SKM-1 (cell line): Measurements from ENCODE around the gene COL8A1.

Experiments used
- DNase-seq: peaks from one replicate; lab custom pipeline; 2025; ENCODE audit not compliant: unreplicated experiment; lab: John Stamatoyannopoulos, UW

COL8A1 gene

GRCh38 chr3:99757966-99758365 lies 119.6 kb downstream of the COL8A1 start:
- no peak for DNase-seq

GRCh38 chr3:99758502-99759177 lies 120.2 kb downstream of the COL8A1 start:
- DNase-seq = no peak

GRCh38 chr3:99760031-99760430 lies 121.6 kb downstream of the COL8A1 start:
- no peak for DNase-seq

GRCh38 chr3:99760629-99761028 lies 122.2 kb downstream of the COL8A1 start:
- DNase-seq = no peak

- DNase-seq = no peak
These were observed 123.2 kb downstream of the COL8A1 start for GRCh38 chr3:99761415-99762165.

- no peak for DNase-seq
These were observed 124.5 kb downstream of the COL8A1 start for GRCh38 chr3:99762901-99763300.

- DNase-seq = no peak
These were observed 126.0 kb downstream of the COL8A1 start for GRCh38 chr3:99764377-99764776.

- DNase-seq = no peak
These were observed 126.9 kb downstream of the COL8A1 start for GRCh38 chr3:99765042-99765942.

GRCh38 chr3:99767291-99767690 lies 128.9 kb downstream of the COL8A1 start:
- DNase-seq = no peak

GRCh38 chr3:99768126-99768525 lies 129.7 kb downstream of the COL8A1 start:
- DNase-seq = no peak

GRCh38 chr3:99768808-99769501 lies 130.6 kb downstream of the COL8A1 start:
- no peak for DNase-seq

GRCh38 chr3:99772171-99772570 lies 133.8 kb downstream of the COL8A1 start:
- no peak for DNase-seq

- DNase-seq = no peak
These were observed 134.3 kb downstream of the COL8A1 start for GRCh38 chr3:99772671-99773070.

GRCh38 chr3:99774467-99774866 lies 136.1 kb downstream of the COL8A1 start:
- DNase-seq = no peak

GRCh38 chr3:99776516-99777209 lies 138.3 kb downstream of the COL8A1 start:
- no peak for DNase-seq

- DNase-seq = no peak
These were observed 138.8 kb downstream of the COL8A1 start for GRCh38 chr3:99777210-99777549.

- DNase-seq = no peak
These were observed 139.3 kb downstream of the COL8A1 start for GRCh38 chr3:99777708-99778107.

GRCh38 chr3:99780749-99781148 lies 142.4 kb downstream of the COL8A1 start:
- DNase-seq = no peak

- no peak for DNase-seq
These were observed 143.4 kb downstream of the COL8A1 start for GRCh38 chr3:99781761-99782160.

- no peak for DNase-seq
These were observed 144.7 kb downstream of the COL8A1 start for GRCh38 chr3:99783011-99783573.
